ENCODE results near the gene RAB27B. TPM values are rescaled to one million over a fixed set of nuclear protein-coding genes. Genes with fewer than 3 reads are reported as not detected.

Gene RAB27B
- total RNA-seq, 1 donor from 2014 or later, result 1.6 TPM

- Histone ChIP-seq H3K4me3 (ENCODE audit: low read depth, low read length) (no peak overlapping the region), H3K36me3 (ENCODE audit: control insufficient read depth, insufficient read depth, low read length) (no peaks in the 10 kb centered on the region), H3K27me3 (ENCODE audit: control insufficient read depth, insufficient read depth, low read length) (no peaks in the 10 kb centered on the region)
- no peak for DNase-seq (ENCODE audit: low read depth)
- TF ChIP-seq CTCF (IDR thresholded peaks at IDR 0.05; ENCODE audit: insufficient read depth, low read length, poor library complexity, severe bottlenecking), result no peak
These were observed 100.0 kb downstream of the RAB27B start for GRCh38 chr18:54928236-54928635.

- Histone ChIP-seq H3K4me3 (ENCODE audit: low read depth, low read length) (no peak overlapping the region), H3K36me3 (ENCODE audit: control insufficient read depth, insufficient read depth, low read length) (no peaks in the 10 kb centered on the region), H3K27me3 (ENCODE audit: control insufficient read depth, insufficient read depth, low read length) (no peaks in the 10 kb centered on the region)
- no peak for DNase-seq (ENCODE audit: low read depth)
- TF ChIP-seq CTCF (IDR thresholded peaks at IDR 0.05; ENCODE audit: insufficient read depth, low read length, poor library complexity, severe bottlenecking), result no peak
These were observed 102.9 kb downstream of the RAB27B start for GRCh38 chr18:54931152-54931551.

GRCh38 chr18:54932472-54932871, 104.2 kb downstream of the RAB27B start:
- Histone ChIP-seq H3K36me3 (ENCODE audit: control insufficient read depth, insufficient read depth, low read length) (no peaks in the 10 kb centered on the region), H3K4me3 (ENCODE audit: low read depth, low read length) (no peak overlapping the region), H3K27me3 (ENCODE audit: control insufficient read depth, insufficient read depth, low read length) (no peaks in the 10 kb centered on the region)
- DNase-seq (ENCODE audit: low read depth), result no peak
- TF ChIP-seq CTCF (IDR thresholded peaks at IDR 0.05; ENCODE audit: insufficient read depth, low read length, poor library complexity, severe bottlenecking), result no peak

GRCh38 chr18:54938506-54938905, 110.2 kb downstream of the RAB27B start:
- no peak for DNase-seq (ENCODE audit: low read depth)
- no peak for TF ChIP-seq CTCF (IDR thresholded peaks at IDR 0.05; ENCODE audit: insufficient read depth, low read length, poor library complexity, severe bottlenecking)
- H3K4me3 ChIP-seq (ENCODE audit: low read depth, low read length), result no peak overlapping the region
- no peaks in the 10 kb centered on the region for H3K27me3 ChIP-seq (ENCODE audit: control insufficient read depth, insufficient read depth, low read length)
- no peaks in the 10 kb centered on the region for H3K36me3 ChIP-seq (ENCODE audit: control insufficient read depth, insufficient read depth, low read length)

GRCh38 chr18:54939361-54939917, 111.2 kb downstream of the RAB27B start:
- Histone ChIP-seq H3K4me3 (ENCODE audit: low read depth, low read length) (no peak overlapping the region), H3K27me3 (ENCODE audit: control insufficient read depth, insufficient read depth, low read length) (no peaks in the 10 kb centered on the region), H3K36me3 (ENCODE audit: control insufficient read depth, insufficient read depth, low read length) (no peaks in the 10 kb centered on the region)
- no peak for TF ChIP-seq CTCF (IDR thresholded peaks at IDR 0.05; ENCODE audit: insufficient read depth, low read length, poor library complexity, severe bottlenecking)
- DNase-seq (ENCODE audit: low read depth), result no peak

- H3K36me3 ChIP-seq (ENCODE audit: control insufficient read depth, insufficient read depth, low read length), result no peaks in the 10 kb centered on the region
These were observed 113.9 kb downstream of the RAB27B start for GRCh38 chr18:54942144-54942543.

More at GRCh38 chr18:54942144-54942543, 113.9 kb downstream of the RAB27B start:
- DNase-seq (ENCODE audit: low read depth), result no peak
- H3K4me3 ChIP-seq (ENCODE audit: low read depth, low read length), result no peak overlapping the region
- no peaks in the 10 kb centered on the region for H3K27me3 ChIP-seq (ENCODE audit: control insufficient read depth, insufficient read depth, low read length)
- TF ChIP-seq CTCF (IDR thresholded peaks at IDR 0.05; ENCODE audit: insufficient read depth, low read length, poor library complexity, severe bottlenecking), result no peak

Data from kidney epithelial cell (primary cell).